ENCODE measurements around the gene SLC35F3. TPM values are rescaled to one million over a fixed set of nuclear protein-coding genes. Genes with fewer than 3 reads are reported as not detected.

The SLC35F3 gene
- total and polyA plus RNA-seq, 2 experiments from 2014 or later = 1.0 to 3.2 TPM

DNA sequence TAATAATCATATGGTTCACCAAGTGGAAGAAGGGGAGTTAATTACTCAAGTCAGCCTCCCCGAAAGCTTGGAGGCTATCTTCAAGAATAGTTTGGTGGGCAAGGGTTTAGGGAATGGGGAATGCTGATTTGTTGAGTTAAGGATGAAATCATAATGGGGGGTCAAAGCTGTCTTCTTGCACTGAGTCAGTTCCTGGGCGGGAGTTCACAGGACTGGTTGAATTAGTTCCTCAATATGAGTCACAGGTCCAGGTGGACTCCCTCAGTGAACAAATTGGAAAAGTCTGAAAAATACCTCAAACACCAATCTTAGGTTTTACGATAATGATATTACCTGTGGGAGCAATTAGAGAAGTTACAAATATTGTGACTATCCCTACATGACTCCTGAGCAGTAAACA is 353.6 kb downstream of the SLC35F3 start:
- Histone ChIP-seq H3F3A (replicated peaks; ENCODE audit: low read depth) (no peaks in the 10 kb centered on the region), H3K79me2 (replicated peaks; ENCODE audit: insufficient read depth) (no peaks in the 10 kb centered on the region), H3K4me1 (ENCODE audit: insufficient read depth) (no peaks in the 10 kb centered on the region), H3K27me3 (ENCODE audit: insufficient read depth) (no peaks in the 10 kb centered on the region), H3K36me3 (ENCODE audit: insufficient read depth) (no peaks in the 10 kb centered on the region), H2AFZ (no peak overlapping the region), H3K9me2 (ENCODE audit: insufficient read depth) (peaks cover under 1% of the 10 kb centered on the region; the same call in 1 of the 2 replicates), H3K4me3 (no peak overlapping the region), H4K20me1 (replicated peaks; ENCODE audit: insufficient read depth) (no peaks in the 10 kb centered on the region), H3K27ac (ENCODE audit: low read depth) (no peak overlapping the region), H3K4me2 (no peak overlapping the region)
- Mint-ChIP-seq H3K27ac (no peak overlapping the region), H3K27me3 (ENCODE audit: insufficient read depth, low read depth, poor library complexity) (peaks cover under 1% of the 10 kb centered on the region), H3K4me1 (peaks cover 14% of the 10 kb centered on the region), H3K4me3 (no peak overlapping the region), H3K36me3 (ENCODE audit: low read depth) (no peaks in the 10 kb centered on the region), H3K9me3 (no peaks in the 10 kb centered on the region)
- DNase-seq (ENCODE audit: low spot score) (no peak), ATAC-seq (no peak)
- TF ChIP-seq, protein P1, sequence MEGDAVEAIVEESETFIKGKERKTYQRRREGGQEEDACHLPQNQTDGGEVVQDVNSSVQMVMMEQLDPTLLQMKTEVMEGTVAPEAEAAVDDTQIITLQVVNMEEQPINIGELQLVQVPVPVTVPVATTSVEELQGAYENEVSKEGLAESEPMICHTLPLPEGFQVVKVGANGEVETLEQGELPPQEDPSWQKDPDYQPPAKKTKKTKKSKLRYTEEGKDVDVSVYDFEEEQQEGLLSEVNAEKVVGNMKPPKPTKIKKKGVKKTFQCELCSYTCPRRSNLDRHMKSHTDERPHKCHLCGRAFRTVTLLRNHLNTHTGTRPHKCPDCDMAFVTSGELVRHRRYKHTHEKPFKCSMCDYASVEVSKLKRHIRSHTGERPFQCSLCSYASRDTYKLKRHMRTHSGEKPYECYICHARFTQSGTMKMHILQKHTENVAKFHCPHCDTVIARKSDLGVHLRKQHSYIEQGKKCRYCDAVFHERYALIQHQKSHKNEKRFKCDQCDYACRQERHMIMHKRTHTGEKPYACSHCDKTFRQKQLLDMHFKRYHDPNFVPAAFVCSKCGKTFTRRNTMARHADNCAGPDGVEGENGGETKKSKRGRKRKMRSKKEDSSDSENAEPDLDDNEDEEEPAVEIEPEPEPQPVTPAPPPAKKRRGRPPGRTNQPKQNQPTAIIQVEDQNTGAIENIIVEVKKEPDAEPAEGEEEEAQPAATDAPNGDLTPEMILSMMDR (conservative IDR thresholded peaks at IDR 0.05; ENCODE audit: low read depth in 2 of 2) = no peak
- TF ChIP-seq, protein P2, sequence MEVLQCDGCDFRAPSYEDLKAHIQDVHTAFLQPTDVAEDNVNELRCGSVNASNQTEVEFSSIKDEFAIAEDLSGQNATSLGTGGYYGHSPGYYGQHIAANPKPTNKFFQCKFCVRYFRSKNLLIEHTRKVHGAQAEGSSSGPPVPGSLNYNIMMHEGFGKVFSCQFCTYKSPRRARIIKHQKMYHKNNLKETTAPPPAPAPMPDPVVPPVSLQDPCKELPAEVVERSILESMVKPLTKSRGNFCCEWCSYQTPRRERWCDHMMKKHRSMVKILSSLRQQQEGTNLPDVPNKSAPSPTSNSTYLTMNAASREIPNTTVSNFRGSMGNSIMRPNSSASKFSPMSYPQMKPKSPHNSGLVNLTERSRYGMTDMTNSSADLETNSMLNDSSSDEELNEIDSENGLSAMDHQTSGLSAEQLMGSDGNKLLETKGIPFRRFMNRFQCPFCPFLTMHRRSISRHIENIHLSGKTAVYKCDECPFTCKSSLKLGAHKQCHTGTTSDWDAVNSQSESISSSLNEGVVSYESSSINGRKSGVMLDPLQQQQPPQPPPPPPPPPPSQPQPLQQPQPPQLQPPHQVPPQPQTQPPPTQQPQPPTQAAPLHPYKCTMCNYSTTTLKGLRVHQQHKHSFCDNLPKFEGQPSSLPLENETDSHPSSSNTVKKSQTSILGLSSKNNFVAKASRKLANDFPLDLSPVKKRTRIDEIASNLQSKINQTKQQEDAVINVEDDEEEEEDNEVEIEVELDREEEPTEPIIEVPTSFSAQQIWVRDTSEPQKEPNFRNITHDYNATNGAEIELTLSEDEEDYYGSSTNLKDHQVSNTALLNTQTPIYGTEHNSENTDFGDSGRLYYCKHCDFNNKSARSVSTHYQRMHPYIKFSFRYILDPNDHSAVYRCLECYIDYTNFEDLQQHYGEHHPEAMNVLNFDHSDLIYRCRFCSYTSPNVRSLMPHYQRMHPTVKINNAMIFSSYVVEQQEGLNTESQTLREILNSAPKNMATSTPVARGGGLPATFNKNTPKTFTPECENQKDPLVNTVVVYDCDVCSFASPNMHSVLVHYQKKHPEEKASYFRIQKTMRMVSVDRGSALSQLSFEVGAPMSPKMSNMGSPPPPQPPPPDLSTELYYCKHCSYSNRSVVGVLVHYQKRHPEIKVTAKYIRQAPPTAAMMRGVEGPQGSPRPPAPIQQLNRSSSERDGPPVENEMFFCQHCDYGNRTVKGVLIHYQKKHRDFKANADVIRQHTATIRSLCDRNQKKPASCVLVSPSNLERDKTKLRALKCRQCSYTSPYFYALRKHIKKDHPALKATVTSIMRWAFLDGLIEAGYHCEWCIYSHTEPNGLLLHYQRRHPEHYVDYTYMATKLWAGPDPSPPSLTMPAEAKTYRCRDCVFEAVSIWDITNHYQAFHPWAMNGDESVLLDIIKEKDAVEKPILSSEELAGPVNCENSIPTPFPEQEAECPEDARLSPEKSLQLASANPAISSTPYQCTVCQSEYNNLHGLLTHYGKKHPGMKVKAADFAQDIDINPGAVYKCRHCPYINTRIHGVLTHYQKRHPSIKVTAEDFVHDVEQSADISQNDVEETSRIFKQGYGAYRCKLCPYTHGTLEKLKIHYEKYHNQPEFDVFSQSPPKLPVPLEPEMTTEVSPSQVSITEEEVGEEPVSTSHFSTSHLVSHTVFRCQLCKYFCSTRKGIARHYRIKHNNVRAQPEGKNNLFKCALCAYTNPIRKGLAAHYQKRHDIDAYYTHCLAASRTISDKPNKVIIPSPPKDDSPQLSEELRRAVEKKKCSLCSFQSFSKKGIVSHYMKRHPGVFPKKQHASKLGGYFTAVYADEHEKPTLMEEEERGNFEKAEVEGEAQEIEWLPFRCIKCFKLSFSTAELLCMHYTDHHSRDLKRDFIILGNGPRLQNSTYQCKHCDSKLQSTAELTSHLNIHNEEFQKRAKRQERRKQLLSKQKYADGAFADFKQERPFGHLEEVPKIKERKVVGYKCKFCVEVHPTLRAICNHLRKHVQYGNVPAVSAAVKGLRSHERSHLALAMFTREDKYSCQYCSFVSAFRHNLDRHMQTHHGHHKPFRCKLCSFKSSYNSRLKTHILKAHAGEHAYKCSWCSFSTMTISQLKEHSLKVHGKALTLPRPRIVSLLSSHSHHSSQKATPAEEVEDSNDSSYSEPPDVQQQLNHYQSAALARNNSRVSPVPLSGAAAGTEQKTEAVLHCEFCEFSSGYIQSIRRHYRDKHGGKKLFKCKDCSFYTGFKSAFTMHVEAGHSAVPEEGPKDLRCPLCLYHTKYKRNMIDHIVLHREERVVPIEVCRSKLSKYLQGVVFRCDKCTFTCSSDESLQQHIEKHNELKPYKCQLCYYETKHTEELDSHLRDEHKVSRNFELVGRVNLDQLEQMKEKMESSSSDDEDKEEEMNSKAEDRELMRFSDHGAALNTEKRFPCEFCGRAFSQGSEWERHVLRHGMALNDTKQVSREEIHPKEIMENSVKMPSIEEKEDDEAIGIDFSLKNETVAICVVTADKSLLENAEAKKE (CRISPR knock-in tag; IDR thresholded peaks at IDR 0.05) = no peak
- TF ChIP-seq, protein P3, sequence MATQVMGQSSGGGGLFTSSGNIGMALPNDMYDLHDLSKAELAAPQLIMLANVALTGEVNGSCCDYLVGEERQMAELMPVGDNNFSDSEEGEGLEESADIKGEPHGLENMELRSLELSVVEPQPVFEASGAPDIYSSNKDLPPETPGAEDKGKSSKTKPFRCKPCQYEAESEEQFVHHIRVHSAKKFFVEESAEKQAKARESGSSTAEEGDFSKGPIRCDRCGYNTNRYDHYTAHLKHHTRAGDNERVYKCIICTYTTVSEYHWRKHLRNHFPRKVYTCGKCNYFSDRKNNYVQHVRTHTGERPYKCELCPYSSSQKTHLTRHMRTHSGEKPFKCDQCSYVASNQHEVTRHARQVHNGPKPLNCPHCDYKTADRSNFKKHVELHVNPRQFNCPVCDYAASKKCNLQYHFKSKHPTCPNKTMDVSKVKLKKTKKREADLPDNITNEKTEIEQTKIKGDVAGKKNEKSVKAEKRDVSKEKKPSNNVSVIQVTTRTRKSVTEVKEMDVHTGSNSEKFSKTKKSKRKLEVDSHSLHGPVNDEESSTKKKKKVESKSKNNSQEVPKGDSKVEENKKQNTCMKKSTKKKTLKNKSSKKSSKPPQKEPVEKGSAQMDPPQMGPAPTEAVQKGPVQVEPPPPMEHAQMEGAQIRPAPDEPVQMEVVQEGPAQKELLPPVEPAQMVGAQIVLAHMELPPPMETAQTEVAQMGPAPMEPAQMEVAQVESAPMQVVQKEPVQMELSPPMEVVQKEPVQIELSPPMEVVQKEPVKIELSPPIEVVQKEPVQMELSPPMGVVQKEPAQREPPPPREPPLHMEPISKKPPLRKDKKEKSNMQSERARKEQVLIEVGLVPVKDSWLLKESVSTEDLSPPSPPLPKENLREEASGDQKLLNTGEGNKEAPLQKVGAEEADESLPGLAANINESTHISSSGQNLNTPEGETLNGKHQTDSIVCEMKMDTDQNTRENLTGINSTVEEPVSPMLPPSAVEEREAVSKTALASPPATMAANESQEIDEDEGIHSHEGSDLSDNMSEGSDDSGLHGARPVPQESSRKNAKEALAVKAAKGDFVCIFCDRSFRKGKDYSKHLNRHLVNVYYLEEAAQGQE (IDR thresholded peaks at IDR 0.05; ENCODE audit: unreplicated experiment) = no peak
- TF ChIP-seq ZNF114 (CRISPR knock-in tag; IDR thresholded peaks at IDR 0.05) (no peak), NANOG (IDR thresholded peaks at IDR 0.05; ENCODE audit: borderline replicate concordance) (no peak), EZH2phosphoT487 (IDR thresholded peaks at IDR 0.05; ENCODE audit: unreplicated experiment) (no peak), ZNF331 (CRISPR knock-in tag; IDR thresholded peaks at IDR 0.05; ENCODE audit: low read depth) (no peak), POLR2AphosphoS5 (IDR thresholded peaks at IDR 0.05; ENCODE audit: low read depth) (no peak), STAT1 (IDR thresholded peaks at IDR 0.05; ENCODE audit: unreplicated experiment) (no peak), EZH2 (IDR thresholded peaks at IDR 0.05; ENCODE audit: low read depth, unreplicated experiment) (no peak), JUNB (IDR thresholded peaks at IDR 0.05; ENCODE audit: unreplicated experiment) (no peak), CREB1 (CRISPR knock-in tag; IDR thresholded peaks at IDR 0.05; ENCODE audit: low read depth) (no peak)
- TF ChIP-seq, protein P4, sequence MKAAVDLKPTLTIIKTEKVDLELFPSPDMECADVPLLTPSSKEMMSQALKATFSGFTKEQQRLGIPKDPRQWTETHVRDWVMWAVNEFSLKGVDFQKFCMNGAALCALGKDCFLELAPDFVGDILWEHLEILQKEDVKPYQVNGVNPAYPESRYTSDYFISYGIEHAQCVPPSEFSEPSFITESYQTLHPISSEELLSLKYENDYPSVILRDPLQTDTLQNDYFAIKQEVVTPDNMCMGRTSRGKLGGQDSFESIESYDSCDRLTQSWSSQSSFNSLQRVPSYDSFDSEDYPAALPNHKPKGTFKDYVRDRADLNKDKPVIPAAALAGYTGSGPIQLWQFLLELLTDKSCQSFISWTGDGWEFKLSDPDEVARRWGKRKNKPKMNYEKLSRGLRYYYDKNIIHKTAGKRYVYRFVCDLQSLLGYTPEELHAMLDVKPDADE (IDR thresholded peaks at IDR 0.05) = no peak
